Ascending aorta (tissue), 2 donors: ENCODE results near the gene SNX30. TPM values are rescaled to one million over a fixed set of nuclear protein-coding genes. Genes with fewer than 3 reads are reported as not detected.

Experiments
- DNase-seq, 2 donors: peaks; one replicate each; pipeline ENCODE4 v3.0.0-alpha.2; 2019; ENCODE audit warnings: low spot score in 2 of 2
- H3K27ac ChIP-seq, 2 donors: fragments of 200-600 bp; sonication (generic); one replicate each; pipeline ENCODE4 v1.5.1; 2016 to 2017; ENCODE audit warnings: mild to moderate bottlenecking in 1 of 2
- H3K27me3 ChIP-seq: fragments of 200-600 bp; sonication (generic); one replicate; pipeline ENCODE4 v1.5.1; 2017
- H3K36me3 ChIP-seq, 2 donors: fragments of 200-600 bp; sonication (generic); one replicate each; pipeline ENCODE4 v1.5.1; 2016
- H3K4me1 ChIP-seq, 2 donors: fragments of 200-600 bp; sonication (generic); one replicate each; pipeline ENCODE4 v1.5.1; 2016 to 2017; ENCODE audit warnings: mild to moderate bottlenecking in 1 of 2
- H3K4me3 ChIP-seq, 2 donors: fragments of 200-600 bp; sonication (generic); one replicate each; pipeline ENCODE4 v1.5.1; 2016 to 2017; ENCODE audit warnings: mild to moderate bottlenecking in 1 of 2
- H3K9me3 ChIP-seq, 2 donors: fragments of 200-600 bp; sonication (generic); one replicate each; pipeline ENCODE4 v1.5.1; 2016
- intact Hi-C: fragments of 100-400 bp; cut with DNase I; formaldehyde crosslinking; loops from one replicate; pipeline ENCODE4 v1.15.1; 2023
- total RNA-seq: library from RNA; depleted of rRNA; stranded (reverse); fragments of >200 nt; gene quantifications from one replicate; pipeline ENCODE4 v1.1.0, GENCODE V29; 2016
- TF ChIP-seq, protein P1 (sequence below), 3 experiments: fragments of 200-600 bp in 2 of 3; fragments of 450-650 bp in 1 of 3; sonication (generic) in 2 of 3; IDR thresholded peaks; one replicate each; pipeline ENCODE4 v1.5.1; 2016 to 2019; ENCODE audit warnings: antibody characterized with exemption in 3 of 3, mild to moderate bottlenecking in 1 of 3, moderate library complexity in 1 of 3

Gene SNX30
- total RNA-seq, 1 donor from 2014 or later = 4.7 TPM

GRCh38 chr9:112726428-112726827 lies 24.1 kb upstream of the SNX30 start:
- TF ChIP-seq, protein P1, sequence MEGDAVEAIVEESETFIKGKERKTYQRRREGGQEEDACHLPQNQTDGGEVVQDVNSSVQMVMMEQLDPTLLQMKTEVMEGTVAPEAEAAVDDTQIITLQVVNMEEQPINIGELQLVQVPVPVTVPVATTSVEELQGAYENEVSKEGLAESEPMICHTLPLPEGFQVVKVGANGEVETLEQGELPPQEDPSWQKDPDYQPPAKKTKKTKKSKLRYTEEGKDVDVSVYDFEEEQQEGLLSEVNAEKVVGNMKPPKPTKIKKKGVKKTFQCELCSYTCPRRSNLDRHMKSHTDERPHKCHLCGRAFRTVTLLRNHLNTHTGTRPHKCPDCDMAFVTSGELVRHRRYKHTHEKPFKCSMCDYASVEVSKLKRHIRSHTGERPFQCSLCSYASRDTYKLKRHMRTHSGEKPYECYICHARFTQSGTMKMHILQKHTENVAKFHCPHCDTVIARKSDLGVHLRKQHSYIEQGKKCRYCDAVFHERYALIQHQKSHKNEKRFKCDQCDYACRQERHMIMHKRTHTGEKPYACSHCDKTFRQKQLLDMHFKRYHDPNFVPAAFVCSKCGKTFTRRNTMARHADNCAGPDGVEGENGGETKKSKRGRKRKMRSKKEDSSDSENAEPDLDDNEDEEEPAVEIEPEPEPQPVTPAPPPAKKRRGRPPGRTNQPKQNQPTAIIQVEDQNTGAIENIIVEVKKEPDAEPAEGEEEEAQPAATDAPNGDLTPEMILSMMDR (IDR thresholded peaks at IDR 0.05) = no peak
- Histone ChIP-seq H3K27me3 (no peaks in the 10 kb centered on the region), H3K9me3 (no peaks in the 10 kb centered on the region), H3K4me1 (no peaks in the 10 kb centered on the region), H3K36me3 (no peaks in the 10 kb centered on the region), H3K4me3 (no peak overlapping the region), H3K27ac (no peak overlapping the region)
- intact Hi-C loops = no loop called here
- DNase-seq = no peak

- no peaks in the 10 kb centered on the region for H3K4me1 ChIP-seq
- intact Hi-C loops = no loop called here
- no peaks in the 10 kb centered on the region for H3K36me3 ChIP-seq
- H3K27ac ChIP-seq = no peak overlapping the region
- no peak overlapping the region for H3K4me3 ChIP-seq
- TF ChIP-seq, protein P1 (IDR thresholded peaks at IDR 0.05) = no peak
- no peak for DNase-seq
- no peaks in the 10 kb centered on the region for H3K27me3 ChIP-seq
- H3K9me3 ChIP-seq = no peaks in the 10 kb centered on the region
These were observed 22.2 kb upstream of the SNX30 start for GRCh38 chr9:112728401-112728800.

DNA sequence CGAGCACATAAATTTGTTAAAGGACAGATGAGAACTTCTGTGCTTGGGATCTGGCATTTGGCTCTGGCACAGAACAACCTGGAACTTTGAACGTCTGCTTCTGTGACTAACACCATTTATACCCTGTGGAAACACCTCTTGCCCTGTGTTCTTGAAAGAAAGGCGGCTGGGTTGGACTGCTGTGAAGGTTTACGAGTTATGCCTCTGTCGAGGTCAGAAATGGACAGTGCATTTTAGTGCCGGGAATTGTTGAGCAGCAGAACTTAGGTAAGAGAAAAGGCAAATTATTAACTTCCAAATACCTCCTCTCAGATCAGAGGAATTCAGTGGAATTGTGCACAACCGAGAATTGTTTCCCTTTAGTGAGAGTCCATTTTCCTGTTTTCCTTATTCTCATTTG lies 18.6 kb upstream of the SNX30 start:
- intact Hi-C loops = no loop called here
- Histone ChIP-seq H3K4me1 (no peaks in the 10 kb centered on the region), H3K9me3 (no peaks in the 10 kb centered on the region), H3K4me3 (no peak overlapping the region), H3K36me3 (no peaks in the 10 kb centered on the region), H3K27me3 (no peaks in the 10 kb centered on the region), H3K27ac (no peak overlapping the region)
- DNase-seq = no peak
- TF ChIP-seq, protein P1 (IDR thresholded peaks at IDR 0.05) = no peak

- TF ChIP-seq, protein P1 (IDR thresholded peaks at IDR 0.05) = no peak
- intact Hi-C loops = no loop called here
These were observed 15.7 kb upstream of the SNX30 start for GRCh38 chr9:112734892-112735291.

DNA sequence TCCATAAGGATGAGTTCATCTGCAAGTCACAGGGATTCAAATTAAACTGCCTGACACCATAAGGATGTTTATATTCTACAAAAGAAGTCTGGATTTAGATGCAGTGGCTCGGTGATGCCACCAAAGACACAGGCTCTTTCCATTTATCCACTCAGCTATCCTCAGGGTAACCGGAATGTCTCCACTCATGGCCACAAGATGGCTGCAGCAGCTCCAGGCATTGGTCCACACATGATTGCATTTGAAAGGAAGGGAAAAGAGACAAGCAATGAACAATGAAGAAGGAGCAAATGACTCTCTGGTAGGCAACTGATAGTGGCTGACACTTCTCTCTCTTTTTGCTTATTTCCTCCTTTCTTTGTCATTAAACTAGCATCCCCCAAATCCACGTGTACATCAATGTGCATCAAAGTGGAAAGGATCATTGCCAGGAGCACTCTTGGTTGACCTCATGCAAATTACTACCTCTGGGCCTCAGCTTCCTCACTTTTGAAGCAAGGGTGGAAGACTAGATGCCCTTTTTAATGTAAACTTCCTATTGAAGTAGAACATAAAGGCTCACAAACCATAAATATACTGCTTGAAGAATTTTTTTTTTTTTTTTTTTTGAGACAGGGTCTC lies 7.2 kb upstream of the SNX30 start:
- no peaks in the 10 kb centered on the region for H3K4me1 ChIP-seq
- no peak overlapping the region for H3K4me3 ChIP-seq
- no peak overlapping the region for H3K27ac ChIP-seq
- intact Hi-C loops = no loop called here
- H3K27me3 ChIP-seq = no peaks in the 10 kb centered on the region
- TF ChIP-seq, protein P1 (IDR thresholded peaks at IDR 0.05) = no peak
- no peaks in the 10 kb centered on the region for H3K9me3 ChIP-seq
- DNase-seq = no peak
- H3K36me3 ChIP-seq = no peaks in the 10 kb centered on the region

More at GRCh38 chr9:112734892-112735291, 15.7 kb upstream of the SNX30 start:
- Histone ChIP-seq H3K27ac (no peak overlapping the region), H3K4me1 (no peaks in the 10 kb centered on the region), H3K27me3 (no peaks in the 10 kb centered on the region), H3K36me3 (no peaks in the 10 kb centered on the region), H3K9me3 (no peaks in the 10 kb centered on the region), H3K4me3 (no peak overlapping the region)
- no peak for DNase-seq

- no peak overlapping the region for H3K27ac ChIP-seq
These were observed 6.4 kb upstream of the SNX30 start for GRCh38 chr9:112744177-112744576.

More at GRCh38 chr9:112744177-112744576, 6.4 kb upstream of the SNX30 start:
- Histone ChIP-seq H3K9me3 (no peaks in the 10 kb centered on the region), H3K4me1 (no peaks in the 10 kb centered on the region), H3K4me3 (no peak overlapping the region), H3K27me3 (no peaks in the 10 kb centered on the region), H3K36me3 (no peaks in the 10 kb centered on the region)
- intact Hi-C loops = no loop called here
- DNase-seq = no peak
- TF ChIP-seq, protein P1 (IDR thresholded peaks at IDR 0.05) = no peak
